Liver (tissue), 3 donors: ENCODE results near the gene TEX36.

Experiments
- CTCF ChIP-seq: fragments of 150-350 bp; IDR thresholded peaks from 2 replicates; pipeline ENCODE4 v1.5.1; 2017; ENCODE audit warnings: improper control_type of control experiment, low read depth, low read length; ENCODE audit not compliant: missing input control
- EGR1 ChIP-seq, 2 donors: IDR thresholded peaks; 2 replicates each; pipeline ENCODE4 v1.6.1; 2016 to 2018; ENCODE audit warnings: antibody characterized with exemption in 2 of 2, low read depth in 2 of 2
- FOXA1 ChIP-seq: IDR thresholded peaks from 2 replicates; pipeline ENCODE4 v1.6.1; 2016; ENCODE audit warnings: antibody characterized with exemption
- MAX ChIP-seq: IDR thresholded peaks from 2 replicates; pipeline ENCODE4 v1.6.1; 2016; ENCODE audit warnings: antibody characterized with exemption
- REST ChIP-seq: IDR thresholded peaks from 2 replicates; pipeline ENCODE4 v1.6.1; 2016; ENCODE audit warnings: antibody characterized with exemption, mild to moderate bottlenecking
- SP1 ChIP-seq: IDR thresholded peaks from 2 replicates; pipeline ENCODE4 v1.6.1; 2018; ENCODE audit warnings: antibody characterized with exemption, mild to moderate bottlenecking
- TAF1 ChIP-seq: conservative IDR thresholded peaks from 2 replicates; pipeline ENCODE4 v1.6.1; 2016; ENCODE audit warnings: antibody characterized with exemption, mild to moderate bottlenecking
- YY1 ChIP-seq: IDR thresholded peaks from 2 replicates; pipeline ENCODE4 v1.6.1; 2016; ENCODE audit warnings: antibody characterized with exemption, mild to moderate bottlenecking
- ZBTB33 ChIP-seq: IDR thresholded peaks from 2 replicates; pipeline ENCODE4 v1.6.1; 2016; ENCODE audit warnings: antibody characterized with exemption
- donor health status: healthy.
- donor health status: healthy.

GRCh38 chr10:125609859-125610258 is 73.1 kb downstream of the TEX36 start:
- TF ChIP-seq CTCF, result no peak
- no peak for TF ChIP-seq SP1
- TF ChIP-seq REST, result no peak
- no peak for TF ChIP-seq FOXA1
- no peak for TF ChIP-seq EGR1 (IDR thresholded peaks at IDR 0.05; ENCODE audit: low read depth in 2 of 2)
- TF ChIP-seq YY1, result no peak
- no peak for TF ChIP-seq MAX
- no peak for TF ChIP-seq ZBTB33
- TF ChIP-seq TAF1, result no peak
